ENCODE results near the gene SPOCK2.
A peak's percentile ranks its signal among the peaks of the same experiment; 100 is the strongest.

Gene SPOCK2

GRCh38 chr10:72049969-72050781 lies 38.2 kb downstream of the SPOCK2 start:
- in situ Hi-C loops (cut with HindIII; ENCODE audit: low sequenced_read_pairs), result no loop called here
- no peak overlapping the region for H3K4me3 ChIP-seq (ENCODE audit: low read depth, low read length)
- no peak for TF ChIP-seq CTCF (IDR thresholded peaks at IDR 0.05; ENCODE audit: low read depth, low read length, missing control alignments)
- no peak for DNase-seq (ENCODE audit: low read depth)

GRCh38 chr10:72049472-72049871 lies 38.9 kb downstream of the SPOCK2 start:
- in situ Hi-C loops (cut with HindIII; ENCODE audit: low sequenced_read_pairs), result no loop called here
- no peak overlapping the region for H3K4me3 ChIP-seq (ENCODE audit: low read depth, low read length)
- no peak for DNase-seq (ENCODE audit: low read depth)
- no peak for TF ChIP-seq CTCF (IDR thresholded peaks at IDR 0.05; ENCODE audit: low read depth, low read length, missing control alignments)

- DNase-seq (ENCODE audit: low read depth), result peak; percentile 89
- in situ Hi-C loops (cut with HindIII; ENCODE audit: low sequenced_read_pairs), result no loop called here
- no peak overlapping the region for H3K4me3 ChIP-seq (ENCODE audit: low read depth, low read length)
- TF ChIP-seq CTCF (IDR thresholded peaks at IDR 0.05; ENCODE audit: low read depth, low read length, missing control alignments), result peak; percentile 100
Measured at GRCh38 chr10:72048450-72049124, 39.8 kb downstream of the SPOCK2 start.

GRCh38 chr10:72045586-72045985 lies 42.8 kb downstream of the SPOCK2 start:
- in situ Hi-C loops (cut with HindIII; ENCODE audit: low sequenced_read_pairs), result no loop called here
- no peak overlapping the region for H3K4me3 ChIP-seq (ENCODE audit: low read depth, low read length)
- peak; percentile 13 for DNase-seq (ENCODE audit: low read depth)
- TF ChIP-seq CTCF (IDR thresholded peaks at IDR 0.05; ENCODE audit: low read depth, low read length, missing control alignments), result no peak

- DNase-seq (ENCODE audit: low read depth), result no peak
- in situ Hi-C loops (cut with HindIII; ENCODE audit: low sequenced_read_pairs), result no loop called here
- no peak overlapping the region for H3K4me3 ChIP-seq (ENCODE audit: low read depth, low read length)
- TF ChIP-seq CTCF (IDR thresholded peaks at IDR 0.05; ENCODE audit: low read depth, low read length, missing control alignments), result peak; percentile 53
Measured at GRCh38 chr10:72044417-72045041, 43.8 kb downstream of the SPOCK2 start.

GRCh38 chr10:72043016-72043834 lies 45.1 kb downstream of the SPOCK2 start:
- no peak for TF ChIP-seq CTCF (IDR thresholded peaks at IDR 0.05; ENCODE audit: low read depth, low read length, missing control alignments)
- in situ Hi-C loops (cut with HindIII; ENCODE audit: low sequenced_read_pairs), result no loop called here
- no peak overlapping the region for H3K4me3 ChIP-seq (ENCODE audit: low read depth, low read length)
- no peak for DNase-seq (ENCODE audit: low read depth)
